Measurements from ENCODE around the gene EYS.
"Not testable (repeated sequence)": the region's sequence is repeated elsewhere in the genome, so short reads cannot be mapped to it uniquely, and the experiment has no call there.

The EYS gene

DNA sequence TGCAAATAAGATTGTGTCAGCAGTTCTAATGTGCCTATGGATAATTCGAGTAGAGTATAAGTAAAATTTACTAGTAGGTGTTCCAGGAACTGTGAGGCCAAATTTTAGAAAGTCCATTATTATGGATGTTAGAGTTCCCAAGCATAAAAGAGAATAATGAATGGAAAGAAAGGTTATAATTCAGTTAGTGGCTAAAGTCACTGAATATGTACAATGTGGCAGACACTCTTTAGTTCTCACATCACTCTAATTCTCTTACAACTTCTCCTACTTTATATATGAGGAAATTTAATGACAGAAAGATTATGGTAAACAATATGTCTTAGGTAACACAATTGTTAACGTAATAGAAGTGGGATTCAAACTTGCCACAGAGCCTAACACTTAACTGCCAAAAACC lies 75.3 kb downstream of the EYS start:
- DNase-seq, result no peak

DNA sequence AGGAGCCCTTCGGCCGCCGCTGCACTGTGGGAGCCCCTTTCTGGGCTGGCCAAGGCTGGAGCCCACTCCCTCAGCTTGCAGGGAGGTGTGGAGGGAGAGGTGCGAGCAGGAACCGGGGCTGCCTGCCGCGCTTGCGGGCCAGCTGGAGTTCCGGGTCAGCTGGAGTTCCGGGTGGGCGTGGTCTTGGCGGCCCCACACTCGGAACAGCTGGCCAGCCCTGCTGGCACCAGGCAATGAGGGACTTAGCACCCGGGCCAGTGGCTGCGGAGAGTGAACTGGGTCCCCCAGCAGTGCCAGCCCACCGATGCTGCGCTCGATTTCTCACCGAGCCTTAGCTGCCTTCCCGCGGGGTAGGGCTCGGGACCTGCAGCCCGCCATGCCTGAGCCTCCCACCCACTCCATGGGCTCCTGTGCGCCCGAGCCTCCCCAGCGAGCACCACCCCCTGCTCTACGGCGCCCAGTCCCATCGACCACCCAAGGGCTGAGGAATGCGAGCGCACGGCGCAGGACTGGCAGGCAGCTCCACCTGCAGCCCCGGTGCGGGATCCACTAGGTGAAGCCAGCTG lies 79.5 kb downstream of the EYS start:
- DNase-seq, result not testable (repeated sequence)

DNA sequence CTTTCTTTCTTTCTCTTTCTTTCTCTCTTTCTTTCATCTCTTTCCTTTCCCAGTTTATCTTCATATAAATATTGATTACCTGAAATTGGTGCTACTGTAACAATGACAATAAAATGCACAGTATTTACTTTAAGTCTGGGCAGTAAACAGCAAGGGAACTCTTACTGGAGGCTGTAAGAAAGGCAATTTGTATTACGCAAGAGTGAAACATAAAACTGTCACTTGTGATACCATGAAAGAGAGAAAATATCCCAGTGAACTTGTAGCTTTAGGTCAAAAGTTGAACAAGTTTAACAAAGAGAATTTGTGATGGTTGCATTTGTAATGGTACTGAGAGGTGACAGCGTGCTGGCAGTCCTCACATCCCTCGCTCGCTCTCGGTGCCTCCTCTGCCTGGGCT lies 80.0 kb downstream of the EYS start:
- no peak for DNase-seq

DNA sequence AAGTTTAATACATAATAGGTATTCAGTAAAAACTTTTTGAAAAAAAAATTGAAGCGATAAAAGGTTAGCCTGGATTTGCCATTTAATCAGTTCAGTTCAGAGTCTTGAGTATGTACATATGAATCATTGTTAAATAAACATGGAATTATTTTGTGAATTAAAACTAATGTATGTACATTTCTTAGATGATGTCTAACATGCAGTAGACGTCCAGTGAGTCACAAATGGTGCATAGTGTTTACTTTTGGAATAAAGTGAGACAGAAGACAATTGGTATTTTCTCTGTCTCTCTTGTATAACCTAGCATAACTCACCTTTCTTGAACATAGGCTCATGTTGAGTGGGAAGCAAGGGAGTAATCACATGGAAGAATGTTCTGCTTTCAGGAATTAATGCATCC lies 83.5 kb downstream of the EYS start:
- no peak for DNase-seq

DNA sequence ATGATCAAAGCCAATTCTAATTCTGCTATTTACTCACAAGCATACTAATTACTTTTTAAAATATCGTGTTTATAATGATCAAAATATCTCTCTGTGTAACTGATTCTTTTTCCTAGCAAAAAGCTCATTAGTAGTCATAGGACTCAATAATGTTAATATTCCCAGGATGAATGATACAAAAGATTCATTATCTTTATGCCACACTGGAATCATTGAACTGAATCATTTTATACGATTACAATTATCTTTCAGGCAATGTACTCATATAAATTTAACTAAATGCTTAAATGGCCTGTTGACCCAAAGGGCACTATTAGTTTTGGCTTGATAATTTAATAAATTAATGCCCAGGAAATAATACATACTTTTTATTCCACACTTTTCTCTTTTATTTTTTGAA lies 96.3 kb downstream of the EYS start:
- DNase-seq, result no peak

DNA sequence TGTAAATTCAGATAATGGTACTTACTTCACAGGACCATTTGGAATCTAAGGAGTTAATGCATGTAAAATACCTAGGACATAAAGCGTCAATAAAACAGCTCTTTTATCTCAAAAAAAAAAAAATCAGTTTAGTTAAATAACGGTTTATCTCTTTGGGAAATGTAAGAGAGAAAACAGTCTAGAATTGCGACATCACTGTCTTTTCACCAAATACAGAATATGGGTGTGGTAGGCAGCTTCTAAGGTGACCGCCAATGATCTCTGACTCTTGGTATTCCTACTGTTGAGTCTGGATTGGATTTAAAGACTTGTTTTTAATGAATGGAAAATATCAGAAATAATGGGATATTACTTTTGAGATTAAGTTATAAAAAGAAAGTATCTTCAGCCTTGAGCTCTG lies 111.5 kb downstream of the EYS start:
- DNase-seq, result no peak

DNA sequence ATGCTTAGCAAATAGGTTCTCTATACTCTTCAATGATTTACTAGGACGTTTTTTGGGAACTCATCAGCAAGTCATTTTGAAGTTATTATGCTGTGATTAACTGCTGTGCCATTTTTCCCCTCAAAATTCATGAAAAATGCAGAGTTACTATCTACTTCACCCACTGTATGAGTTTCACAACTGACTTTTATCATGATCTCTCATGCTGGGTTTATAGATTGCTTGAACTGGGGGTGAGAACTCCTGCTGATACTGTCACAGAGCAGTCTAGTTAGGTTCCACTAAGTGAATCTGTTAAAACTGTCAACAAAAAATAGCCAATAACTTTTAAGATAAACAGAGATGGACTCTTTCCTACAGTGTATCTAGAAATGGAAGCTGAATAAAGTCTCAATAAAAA lies 136.7 kb downstream of the EYS start:
- DNase-seq, result no peak

DNA sequence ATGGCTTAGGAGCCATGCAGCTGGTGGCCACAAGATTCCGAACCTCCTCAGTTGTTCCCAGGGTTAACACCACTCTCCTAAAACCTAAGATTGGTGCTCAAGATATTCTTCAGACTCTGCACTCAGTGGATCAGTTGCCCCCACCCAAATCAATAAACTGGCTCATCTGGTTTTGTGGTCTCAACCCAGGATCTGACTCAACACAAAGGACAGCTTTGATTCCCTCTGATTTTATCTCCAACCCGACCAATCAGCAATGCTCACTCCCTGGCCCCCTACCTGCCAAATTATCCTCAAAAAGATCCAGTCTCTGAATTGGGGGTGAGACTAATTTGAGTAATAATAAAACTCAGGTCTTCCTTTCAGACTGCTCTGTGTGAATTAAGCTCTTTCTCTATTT lies 137.5 kb downstream of the EYS start:
- no peak for DNase-seq

DNA sequence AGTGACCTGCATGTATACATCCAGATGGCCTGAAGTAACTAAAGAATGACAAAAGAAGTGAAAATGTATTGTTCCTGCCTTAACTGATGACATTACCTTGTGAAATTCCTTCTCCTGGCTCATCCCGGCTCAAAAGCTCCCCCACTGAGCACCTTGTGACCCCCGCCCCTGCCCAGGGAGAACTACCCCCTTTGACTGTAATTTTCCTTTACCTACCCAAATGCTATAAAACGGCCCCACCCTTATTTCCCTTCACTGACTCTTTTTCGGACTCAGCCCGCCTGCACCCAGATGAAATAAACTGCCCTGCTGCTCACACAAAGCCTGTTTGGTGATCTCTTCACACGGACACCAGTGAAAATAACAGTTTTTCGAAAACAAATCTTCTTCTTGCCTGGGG lies 138.0 kb downstream of the EYS start:
- DNase-seq, result not testable (repeated sequence)

DNA sequence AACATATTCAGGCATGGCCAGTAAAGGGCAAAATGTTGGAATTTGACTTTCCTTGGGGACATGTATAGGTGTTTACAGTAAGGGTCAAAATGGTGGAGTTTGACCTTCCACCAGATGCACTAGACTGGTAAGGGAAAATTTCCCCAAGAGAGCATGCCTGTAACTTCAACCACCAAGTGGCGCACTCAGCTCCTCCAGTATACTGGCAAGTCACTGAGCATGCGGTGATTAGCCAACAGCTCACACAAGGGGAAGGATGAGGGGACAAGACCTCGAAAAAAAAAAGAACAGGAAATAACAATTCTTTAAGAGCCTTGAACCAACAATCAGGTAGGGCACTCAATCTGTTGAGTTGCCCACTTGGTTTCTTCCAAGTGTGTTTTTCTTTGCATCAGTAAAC lies 140.9 kb downstream of the EYS start:
- no peak for DNase-seq

DNA sequence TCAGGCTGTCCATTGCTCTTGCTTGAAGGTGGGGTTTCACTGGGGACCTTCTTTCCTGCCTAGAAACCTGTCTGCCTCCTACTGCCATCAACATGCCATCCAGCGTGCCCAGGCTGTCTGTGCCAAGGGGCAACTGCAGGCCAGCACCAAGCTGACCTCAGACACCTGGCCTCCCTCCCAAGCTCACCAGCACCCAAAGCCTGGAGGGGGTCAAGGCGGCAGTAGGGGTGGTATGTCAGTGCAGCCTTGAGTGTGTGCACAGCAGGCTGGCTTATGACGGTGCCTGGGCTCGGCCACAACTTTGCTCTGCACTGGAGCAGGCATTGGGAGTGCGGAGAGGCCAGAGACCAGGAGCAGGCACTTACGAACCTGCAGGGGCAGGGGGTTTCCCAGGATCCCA lies 149.0 kb downstream of the EYS start:
- no peak for DNase-seq

DNA sequence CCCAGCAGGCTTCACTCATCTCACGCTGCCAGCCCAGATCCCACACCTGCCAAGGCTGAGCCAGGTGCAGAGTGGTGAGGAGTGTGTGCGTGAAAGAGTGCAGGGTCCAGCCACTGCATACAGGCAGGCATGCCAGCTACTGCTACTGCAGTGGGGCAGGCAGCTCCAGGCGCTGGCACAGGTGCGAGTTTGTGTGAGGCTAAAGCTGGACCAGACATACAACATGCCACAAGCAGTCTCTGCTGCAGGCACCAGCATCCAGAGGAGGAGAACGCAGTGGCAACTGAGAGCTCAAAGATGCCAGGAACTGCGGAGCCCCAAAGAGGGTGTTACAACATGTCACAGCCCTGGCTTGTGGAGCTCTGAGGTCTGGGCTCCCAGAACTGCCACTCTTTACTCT lies 149.8 kb downstream of the EYS start:
- no peak for DNase-seq

DNA sequence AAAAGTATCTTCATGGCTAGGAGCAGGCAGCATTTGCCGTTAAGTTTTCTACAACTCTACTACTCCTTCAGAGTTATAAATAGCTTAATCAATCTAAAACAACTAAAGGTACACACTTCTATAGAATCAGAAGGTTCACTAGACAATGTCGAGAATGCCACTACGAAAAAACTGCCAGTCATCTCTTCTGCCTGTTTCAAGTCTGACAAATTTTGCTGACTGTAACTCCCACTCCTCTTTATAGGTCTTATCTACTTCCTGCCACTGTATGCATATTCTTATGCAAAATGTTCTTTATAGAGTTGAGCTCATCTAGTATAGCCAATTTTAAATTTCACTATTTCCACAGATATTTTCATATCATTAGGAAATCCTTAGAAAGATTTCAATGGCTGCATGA lies 160.1 kb downstream of the EYS start:
- no peak for DNase-seq

DNA sequence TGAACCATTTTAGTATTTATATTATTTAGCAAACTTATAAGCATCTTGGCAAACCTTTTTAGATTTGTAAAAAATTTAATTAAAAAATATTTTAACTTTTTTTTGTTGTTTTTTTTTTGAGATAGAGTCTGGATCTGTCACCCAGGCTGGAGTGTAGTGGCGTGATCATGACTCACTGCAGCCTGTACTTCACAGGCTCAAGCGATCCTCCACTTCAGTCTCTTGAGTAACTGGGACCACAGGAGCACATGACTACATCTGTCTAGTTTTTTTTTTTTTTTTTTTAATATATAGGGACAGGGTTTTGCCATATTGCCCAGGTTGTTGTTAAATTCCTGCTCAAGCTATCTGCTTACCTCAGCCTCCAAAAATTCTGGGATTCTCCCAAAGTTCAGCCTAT lies 161.1 kb downstream of the EYS start:
- no peak for DNase-seq

DNA sequence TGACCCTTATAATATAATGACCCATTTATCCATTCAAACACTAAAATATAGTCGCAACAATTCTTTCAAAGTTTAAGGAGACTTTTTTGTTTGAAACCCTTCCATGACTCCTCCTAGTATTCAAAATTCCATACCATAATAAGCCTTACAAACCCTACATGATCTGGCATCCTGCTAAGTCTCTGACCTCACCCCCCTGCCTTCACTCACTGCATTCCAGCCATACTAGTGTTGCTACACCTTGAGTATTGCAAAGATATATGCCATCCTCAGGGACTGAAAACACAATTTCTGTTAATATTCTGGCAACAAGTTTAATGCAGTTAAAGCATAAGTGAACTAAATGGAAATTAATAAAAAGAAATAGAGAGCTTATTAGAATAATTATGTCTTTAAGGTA lies 168.4 kb downstream of the EYS start:
- DNase-seq, result no peak

DNA sequence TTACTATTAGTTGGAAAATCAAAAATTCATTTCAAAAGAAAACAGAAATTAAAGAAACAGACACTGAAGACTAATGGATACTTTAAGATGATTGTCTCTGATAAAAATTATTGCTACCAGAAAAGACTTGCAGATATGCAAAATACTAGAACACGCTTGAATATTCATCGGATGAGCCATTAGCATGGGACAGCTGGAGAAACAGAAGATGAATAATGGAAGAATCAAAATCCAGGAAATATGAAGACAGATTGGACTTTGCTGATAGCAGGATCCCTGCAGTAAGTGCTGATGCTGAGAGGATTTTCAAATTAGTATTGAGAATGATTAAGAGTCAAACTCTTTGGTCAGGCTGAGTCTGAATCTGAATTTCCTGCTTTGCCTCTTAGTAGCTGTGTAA lies 169.4 kb downstream of the EYS start:
- DNase-seq, result no peak

DNA sequence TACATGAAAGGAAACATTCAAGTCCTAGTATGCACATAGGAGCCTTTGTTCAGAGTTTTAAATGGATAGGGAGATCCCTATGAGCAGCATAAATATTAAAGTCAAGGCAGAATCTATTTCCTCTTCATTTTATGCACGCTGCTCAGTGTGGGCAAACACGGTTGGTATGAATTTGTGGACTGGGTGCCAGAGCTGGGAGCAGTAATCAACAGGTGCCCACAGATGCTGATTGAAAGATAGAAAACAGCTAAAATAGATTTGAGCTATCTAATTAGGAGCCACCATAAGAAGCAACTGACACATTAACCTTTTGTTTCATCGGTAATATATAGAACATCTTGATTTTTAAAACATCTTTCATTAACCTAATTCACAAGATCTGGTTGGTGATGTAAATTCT lies 175.5 kb downstream of the EYS start:
- no peak for DNase-seq

DNA sequence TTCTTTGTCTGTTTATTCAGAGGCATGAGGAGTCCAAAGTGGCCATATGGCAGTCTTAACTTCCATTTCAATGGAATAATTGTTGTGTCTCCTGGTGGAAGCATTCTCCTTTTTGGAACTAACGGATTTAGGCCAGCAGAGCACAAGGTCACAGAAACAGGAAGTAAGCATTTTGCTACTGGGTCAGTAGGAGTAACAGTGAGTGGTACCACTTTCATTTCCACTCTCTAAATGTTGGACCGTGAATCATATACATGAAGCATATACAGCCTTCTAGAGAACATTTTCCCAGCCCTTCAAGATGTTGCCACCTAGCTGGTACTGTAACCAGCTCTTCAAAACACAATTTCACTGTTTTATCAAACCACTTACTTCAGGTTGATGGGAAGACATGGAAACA lies 182.8 kb downstream of the EYS start:
- DNase-seq, result no peak

DNA sequence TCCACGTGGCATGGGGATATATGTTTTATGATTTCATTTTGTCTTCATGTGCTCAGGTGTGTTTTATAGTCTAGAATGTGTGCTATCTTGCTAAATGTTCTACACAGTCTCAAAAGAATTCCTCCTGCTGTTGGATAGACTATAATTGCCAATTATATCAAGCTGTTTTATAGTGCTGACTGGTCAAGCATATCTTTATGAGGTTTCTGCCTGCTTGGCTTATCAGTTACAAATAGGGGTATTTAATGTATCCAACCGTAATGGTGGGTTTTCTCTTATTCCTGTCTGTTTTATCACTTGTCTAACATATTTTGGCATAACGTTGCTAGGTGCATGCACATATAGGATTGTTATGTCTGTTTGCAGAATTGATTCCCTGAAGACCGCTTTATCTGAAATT lies 201.3 kb downstream of the EYS start:
- no peak for DNase-seq

DNA sequence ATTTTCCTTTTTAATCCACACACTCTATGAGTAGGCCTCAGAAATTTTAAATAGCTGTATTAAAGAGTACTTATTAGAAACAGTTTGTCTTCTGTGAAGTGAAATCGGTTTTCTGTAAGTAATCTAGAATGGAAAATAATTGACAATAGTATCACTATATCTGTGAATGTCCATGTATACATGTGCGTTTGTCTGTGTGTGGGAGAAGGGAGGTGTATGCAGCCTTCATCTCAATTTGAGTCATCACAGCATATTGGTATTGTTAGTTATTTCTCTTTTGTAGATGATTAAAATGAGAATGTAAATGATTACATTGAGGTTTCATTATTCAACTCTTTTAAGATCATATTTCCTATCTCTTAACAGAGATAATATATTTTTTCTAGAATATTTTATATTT lies 206.0 kb downstream of the EYS start:
- no peak for DNase-seq

DNA sequence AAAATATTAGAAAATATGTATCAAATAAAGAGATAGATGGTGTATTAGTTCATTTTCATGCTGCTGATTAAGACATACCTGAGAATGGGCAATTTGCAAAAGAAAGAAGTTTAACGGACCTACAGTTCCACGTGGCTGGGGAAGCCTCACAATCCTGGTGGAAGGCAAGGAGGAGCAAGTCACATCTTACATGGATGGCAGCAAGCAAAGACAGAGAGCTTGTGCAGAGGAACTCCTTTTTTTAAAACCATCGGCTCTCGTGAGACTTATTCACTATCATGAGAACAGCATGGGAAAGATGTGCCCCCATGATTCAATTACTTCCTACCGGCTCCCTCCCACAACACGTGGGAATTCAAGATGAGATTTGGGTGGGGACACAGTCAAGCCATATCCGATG lies 223.4 kb downstream of the EYS start:
- not testable (repeated sequence) for DNase-seq

DNA sequence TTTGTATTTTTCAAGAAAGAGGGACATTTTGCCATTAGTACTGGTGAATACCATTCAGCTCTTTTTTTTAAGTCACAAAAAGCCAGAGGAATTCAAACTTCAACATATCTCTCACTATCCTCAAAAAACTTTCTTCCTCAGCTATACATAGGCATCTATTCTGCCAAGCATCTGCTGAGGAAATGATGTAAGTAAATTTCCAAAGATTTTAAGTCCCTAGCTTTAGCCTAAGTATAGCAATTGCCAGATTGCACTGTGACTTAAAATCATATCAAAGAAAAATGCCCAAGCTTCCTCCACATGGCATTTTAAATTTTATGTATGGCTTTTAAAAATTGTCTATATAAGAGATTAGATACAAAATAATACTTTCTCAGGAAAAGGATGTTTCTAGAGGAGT lies 237.4 kb downstream of the EYS start:
- no peak for DNase-seq

DNA sequence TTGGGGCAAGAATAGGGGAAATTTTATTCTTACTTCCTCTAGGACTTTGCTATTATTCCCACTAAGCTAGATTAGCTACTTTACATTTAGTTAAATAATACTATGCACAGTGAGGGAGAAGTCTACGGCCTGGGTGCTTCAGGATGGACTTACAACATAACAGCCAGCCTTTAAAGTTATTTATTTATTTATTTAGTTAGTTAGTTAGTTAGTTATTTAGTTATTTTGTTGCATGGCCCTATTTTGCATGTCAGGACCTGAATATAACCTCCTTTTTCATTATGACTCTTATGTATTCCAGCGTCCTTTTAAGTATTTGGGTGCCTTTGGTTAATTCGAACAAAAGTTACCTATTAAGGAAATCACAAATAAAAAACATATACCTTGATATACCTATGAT lies 238.7 kb downstream of the EYS start:
- DNase-seq, result no peak

DNA sequence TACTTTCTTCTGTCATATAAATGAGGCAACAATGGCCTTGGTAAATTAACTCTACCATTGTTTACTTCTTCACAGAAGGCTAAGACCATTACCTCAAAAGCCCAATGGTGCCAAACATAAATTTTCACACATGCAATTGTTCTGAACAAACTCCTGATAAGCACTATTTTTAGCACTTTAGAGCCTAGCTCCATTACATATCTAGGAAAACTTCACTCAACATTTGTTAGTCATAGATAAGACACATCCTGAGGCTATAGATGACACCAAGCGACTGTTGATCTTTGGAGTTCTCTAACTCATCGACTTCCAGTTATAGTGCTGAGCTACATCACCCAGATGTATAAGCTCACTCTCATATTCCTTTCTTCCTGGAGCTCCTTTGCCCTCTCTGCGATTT lies 245.9 kb downstream of the EYS start:
- DNase-seq, result no peak

DNA sequence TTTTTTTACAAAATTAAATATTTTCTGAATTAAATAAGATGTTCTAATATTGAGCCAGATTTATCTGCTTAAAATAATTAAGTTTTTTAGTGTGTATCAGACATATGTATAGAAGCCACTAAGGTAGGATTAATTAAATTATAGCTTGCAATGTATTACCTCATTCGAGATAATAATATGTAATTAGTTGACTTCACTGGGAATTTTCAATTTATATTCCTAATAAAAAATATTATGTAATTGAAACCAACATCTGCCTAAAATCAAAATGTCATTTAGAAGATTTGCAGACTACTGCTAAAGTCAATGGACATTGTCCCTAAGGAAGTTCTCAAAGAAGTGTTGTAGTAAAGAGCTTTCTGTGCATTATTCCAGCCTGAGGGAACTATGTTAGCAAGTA lies 254.7 kb downstream of the EYS start:
- no peak for DNase-seq

DNA sequence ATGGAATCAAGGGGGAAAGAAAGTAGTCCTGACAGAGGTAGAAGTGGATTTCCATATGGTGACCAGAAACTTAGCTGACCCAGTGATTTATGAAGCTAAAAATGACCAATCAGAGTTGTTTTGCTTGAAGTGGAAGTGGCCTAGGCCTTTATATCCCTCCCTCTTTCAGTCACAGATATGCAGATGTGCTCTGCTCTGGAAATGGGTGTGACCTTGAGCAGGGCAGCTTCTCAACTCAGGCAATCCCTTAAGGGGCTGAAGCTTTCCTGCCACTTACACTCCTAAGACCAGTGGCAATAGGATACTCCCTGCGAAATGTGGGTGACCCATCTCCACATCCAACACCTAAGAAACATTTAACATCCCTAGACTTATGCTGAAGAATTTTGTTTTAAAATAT lies 256.6 kb downstream of the EYS start:
- no peak for DNase-seq
